HG02840 (cell line): Measurements from ENCODE around the gene SART1.
"Not testable (repeated sequence)": the region's sequence is repeated elsewhere in the genome, so short reads cannot be mapped to it uniquely, and the experiment has no call there.

ENCODE experiments used
- ATAC-seq: cut with Tn5 transposase; IDR thresholded peaks from one replicate; pipeline ENCODE4 v1.9.1; 2021; ENCODE audit warnings: mild to moderate bottlenecking, moderate library complexity, moderate number of reproducible peaks; ENCODE audit not compliant: unreplicated experiment, low FRiP score

Gene SART1

DNA sequence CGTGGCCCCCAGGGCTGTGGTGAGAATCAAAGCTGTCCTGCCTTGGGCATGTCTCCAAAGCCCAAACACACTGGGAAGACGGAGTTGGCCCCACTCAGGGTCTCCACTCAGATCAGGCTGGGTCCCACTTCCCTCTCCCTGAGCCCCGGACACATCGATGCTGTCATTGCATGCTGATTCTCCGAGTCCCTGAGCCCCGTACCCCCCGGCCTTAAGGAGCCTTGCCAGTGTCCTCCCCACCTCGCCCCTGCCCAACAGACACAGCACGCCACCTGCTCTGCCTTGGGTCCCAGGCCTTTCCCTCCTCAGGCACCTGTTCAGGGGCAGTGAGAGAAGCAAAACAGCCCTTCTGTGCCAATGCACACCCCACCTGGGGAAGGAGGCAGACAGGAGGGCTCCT lies 25.8 kb downstream of the SART1 start:
- ATAC-seq: no peak

DNA sequence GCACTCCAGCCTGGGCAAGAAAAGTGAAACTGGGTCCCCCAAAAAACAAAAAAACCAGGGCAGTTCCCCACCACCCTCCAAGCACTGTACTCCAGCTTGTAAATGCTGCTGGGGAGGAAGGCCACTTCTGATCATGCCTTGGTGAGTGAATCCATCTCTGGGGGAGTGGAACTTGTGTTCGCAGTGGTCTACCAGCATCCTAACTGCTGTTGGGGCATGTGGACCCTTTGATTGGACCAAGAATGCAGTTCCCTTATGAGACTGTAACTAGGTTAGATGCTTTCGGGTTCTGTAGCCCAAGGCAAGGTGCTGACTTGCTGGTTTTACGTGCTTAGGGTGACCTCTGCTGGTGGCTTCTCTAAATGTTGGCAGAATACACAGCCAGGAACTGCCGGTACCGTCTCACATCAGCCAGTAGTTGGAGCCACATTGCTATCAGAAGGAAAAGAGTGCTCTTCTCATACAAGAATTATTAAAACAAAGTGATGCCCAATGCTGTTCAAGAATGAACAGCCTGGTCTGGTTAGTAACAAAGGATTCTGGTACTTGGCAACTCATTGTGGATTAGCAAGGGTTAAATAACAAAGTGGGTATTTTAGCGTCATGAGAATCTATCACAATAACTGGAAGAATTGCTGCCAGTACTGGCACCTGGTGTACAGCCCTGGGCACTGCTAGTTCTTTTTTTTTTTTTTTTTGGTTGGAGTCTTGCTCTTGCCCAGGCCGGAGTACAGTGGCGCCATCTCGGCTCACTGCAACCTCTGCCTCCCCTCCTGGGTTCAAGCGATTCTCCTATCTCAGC lies 27.5 kb downstream of the SART1 start:
- peak; percentile 88 for ATAC-seq

- ATAC-seq: no peak
Observed at GRCh38 chr11:65992056-65992455, 30.5 kb downstream of the SART1 start.

DNA sequence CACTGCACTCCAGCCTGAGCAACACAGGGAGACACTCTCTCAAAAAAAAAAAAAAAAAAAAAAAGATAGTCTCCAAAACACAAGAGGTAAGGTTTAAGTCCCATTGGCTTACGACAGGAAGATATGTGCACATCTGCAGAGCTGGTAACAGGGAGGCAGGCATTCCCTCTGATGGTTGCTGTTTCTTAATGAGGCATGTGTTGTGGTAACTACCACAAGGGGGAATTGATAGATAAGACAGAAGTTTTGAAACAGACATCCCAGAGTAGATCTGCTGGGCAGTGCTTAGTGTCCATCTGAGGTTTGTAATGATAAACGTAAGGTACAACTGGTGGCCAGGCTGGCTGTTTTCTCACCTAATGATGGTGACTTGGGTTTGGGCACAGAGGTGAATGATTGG lies 35.8 kb downstream of the SART1 start:
- no peak for ATAC-seq

DNA sequence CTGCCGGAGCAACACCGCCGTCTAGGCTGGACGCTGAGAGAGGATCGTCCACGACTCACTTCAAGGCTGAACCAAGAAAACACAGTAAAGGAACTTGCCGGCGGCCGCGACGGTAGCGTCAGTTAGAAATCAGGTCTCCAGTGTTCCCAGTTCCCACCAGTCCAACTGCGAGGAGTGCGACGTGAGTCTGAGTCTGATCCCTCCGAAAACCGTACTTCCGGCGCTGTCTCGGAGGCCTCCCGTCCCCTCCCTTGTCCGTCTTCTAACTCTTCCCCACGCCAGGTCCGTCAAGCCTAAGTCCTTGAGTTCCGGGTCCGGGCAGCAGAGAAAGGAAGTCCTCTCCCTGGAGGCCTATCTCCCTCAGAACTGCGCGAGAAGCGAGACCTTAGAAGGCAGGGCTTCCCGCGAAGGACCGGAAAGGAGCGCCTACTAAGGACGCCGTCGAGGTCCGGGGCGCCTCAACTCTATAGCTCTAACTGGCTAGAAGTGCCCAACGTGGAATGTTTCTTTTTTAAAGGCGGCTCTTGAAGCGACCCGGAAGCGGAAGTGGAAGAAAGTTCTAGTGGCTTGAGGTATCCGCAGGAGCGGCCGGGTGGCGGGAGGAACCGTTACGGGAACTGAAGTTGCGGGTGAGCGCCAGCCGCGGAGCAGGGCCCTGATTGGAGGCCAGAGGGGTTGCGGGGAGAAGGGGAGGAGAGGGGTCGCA lies 40.6 kb downstream of the SART1 start, which contains the start of the genes BANF1 and EIF1AD:
BANF1 (plus strand) TSS at position 562 of the 706 bp plus-strand sequence. CDS start 748 bp downstream, outside the sequence.
EIF1AD (minus strand) TSS at position 216 of the 706 bp plus-strand sequence. CDS start 1,768 bp downstream, outside the sequence.
- ATAC-seq: peak; percentile 90

DNA sequence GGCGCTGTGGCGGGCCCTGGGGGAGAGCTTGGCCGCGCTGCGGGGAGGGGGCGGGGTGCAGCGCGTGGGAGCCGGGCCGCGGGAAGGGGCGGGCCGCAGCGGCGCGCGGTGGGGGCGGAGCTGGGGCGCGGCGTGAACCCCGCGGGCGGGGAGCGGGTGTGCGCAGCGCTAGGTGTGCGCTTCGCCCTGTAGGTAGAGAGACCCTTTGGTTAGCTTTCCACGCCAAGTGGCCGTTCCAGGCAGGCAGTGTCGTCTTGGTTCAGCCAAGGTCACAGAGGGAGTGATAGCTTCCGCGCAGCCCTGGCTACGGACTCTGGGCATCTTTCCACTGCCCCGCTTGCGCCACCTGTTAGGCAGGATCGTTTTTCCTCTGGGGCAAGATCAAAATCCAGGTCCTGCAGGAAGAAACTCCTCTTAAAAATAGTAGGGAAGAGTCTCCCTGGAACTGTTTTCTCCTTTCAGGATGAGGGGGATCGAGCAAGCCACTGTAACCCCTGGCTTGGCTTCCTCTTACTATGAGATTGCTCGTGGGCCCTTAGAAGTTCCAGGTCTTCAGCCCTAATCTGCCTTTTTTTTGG lies 41.2 kb downstream of the SART1 start:
- peak; percentile 36 for ATAC-seq

DNA sequence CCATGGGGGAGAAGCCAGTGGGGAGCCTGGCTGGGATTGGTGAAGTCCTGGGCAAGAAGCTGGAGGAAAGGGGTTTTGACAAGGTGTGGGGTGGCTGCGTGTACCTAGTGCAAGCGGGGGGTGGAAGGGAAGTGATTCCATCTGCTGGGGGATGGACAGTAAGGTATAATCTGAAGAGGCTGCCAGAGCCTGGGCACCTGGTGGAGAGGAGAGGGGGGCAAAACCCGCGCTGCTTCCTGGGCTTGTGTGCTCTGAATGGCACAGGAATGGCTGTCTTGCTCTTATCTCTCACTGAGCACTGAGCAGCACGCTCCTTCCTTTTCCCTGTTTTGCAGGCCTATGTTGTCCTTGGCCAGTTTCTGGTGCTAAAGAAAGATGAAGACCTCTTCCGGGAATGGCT lies 41.8 kb downstream of the SART1 start:
- no peak for ATAC-seq

DNA sequence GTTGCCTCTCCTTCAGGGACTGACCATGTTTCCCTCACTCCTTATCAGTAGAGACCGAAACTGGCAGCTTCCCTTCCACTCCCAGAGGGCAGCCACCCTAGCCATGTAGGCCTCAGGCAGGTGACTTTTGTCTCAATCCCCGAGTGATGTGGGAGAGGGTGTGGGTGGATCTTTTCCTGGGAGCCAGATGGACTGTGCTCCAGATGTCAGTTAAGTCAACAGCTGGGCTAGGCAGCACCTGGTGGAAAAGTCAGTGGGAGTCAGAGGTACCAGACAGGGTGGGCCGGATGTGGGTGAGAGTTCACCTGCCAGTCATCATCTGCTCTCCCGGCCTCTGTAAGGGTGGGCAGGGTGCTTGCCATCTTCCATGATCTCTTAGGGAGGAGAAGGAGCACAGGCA lies 42.7 kb downstream of the SART1 start:
- no peak for ATAC-seq

DNA sequence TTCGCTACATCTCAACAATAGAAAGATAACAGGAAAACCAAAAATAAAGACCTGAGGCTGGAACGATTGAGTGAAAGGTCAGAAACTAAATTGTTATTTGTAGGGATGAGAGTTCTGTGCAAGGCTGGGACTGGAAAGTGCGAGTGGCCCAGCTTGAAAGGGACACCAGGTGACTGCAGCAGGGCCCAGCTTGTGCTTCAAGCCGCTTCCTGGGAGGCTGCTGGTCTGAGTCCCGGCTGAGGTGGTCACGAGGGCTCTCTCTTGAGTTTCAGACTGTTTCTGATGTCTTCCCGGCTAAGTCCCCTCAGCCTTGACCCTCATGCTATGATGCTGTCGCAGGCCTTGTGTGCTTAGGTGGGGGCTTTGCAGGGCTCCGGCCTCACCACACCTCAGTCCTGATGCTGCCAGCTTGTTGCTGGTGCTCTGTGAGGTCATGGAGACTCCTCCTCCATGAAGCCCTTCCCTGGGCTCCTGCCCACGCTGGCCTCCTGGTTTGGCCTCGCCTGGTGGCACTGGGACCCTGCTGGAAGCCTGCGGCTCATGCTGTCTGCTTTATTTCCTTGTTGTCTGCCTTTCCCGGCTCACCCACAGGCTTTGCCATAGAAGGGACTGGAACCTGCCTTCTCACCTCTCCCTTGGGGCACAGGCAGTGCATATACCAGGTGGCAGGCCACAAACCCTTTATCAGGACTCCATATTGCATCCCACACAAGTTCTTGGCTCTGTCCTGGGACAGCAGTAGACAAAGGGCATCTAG lies 44.8 kb downstream of the SART1 start:
- no peak for ATAC-seq

DNA sequence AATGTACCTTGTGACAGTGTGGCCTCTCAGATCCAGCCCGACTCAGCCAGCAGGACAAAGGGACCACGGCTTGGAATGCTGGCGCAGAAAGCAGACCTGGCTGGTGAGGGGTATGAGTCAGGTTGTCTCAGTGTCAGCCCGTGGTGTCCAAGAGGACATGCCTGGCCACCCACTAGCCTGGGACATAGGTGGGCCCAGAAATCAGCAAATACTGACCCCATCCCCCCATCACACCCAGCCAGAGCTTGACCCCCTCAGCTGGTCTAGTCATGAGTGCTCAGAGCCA lies 45.3 kb downstream of the SART1 start:
- no peak for ATAC-seq

GRCh38 chr11:66007201-66007634 lies 45.7 kb downstream of the SART1 start:
- ATAC-seq: no peak

DNA sequence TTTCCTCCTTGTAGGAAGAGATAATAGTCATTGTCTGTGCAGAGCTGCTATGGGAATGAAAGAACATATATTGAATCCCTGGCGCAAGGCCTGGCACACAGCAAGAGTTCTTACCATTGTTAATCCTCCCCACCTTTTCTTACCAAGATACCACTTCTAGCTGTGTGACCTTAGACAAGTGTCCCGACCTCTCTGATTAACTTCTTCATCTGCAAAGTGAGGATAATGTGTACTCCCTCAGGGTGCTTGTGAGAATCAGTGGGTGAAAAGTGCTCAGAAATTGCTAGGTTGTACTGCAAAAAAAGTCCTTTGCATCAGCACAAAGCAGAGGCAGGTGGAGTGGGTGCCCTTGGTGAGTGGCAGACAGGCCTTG lies 46.5 kb downstream of the SART1 start:
- ATAC-seq: no peak

DNA sequence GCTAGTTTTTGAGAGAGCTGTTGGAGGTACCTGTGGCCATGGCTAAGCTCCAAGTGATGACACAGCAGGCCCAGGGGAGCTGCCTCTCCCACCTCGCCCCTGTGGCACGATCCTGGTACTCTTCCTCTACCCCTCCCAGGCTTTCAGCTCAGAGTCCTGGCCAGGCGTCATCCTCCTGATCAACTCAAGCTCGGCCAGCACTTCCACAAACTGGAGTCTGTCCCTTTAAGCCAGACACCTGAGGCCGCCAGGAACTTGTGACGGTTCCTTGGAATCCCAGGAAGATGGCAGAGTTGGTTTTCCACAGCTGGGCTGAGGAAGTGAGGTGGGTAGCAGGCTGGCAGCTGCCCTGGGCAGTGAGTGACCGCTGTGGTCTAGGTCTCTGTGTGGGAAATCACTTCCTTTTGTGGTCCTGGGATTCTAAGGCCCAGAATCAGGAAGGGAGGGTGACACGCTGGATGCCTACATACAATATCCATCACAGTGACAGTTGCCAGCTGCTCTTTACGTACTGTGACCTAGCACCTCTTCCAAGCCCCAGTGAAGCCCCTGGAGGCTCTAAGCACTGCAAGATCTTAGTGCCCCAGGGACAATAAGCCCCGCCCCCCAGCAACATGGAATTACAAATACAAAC lies 47.1 kb downstream of the SART1 start:
- no peak for ATAC-seq

GRCh38 chr11:66010036-66010435 lies 48.5 kb downstream of the SART1 start:
- ATAC-seq: not testable (repeated sequence)

DNA sequence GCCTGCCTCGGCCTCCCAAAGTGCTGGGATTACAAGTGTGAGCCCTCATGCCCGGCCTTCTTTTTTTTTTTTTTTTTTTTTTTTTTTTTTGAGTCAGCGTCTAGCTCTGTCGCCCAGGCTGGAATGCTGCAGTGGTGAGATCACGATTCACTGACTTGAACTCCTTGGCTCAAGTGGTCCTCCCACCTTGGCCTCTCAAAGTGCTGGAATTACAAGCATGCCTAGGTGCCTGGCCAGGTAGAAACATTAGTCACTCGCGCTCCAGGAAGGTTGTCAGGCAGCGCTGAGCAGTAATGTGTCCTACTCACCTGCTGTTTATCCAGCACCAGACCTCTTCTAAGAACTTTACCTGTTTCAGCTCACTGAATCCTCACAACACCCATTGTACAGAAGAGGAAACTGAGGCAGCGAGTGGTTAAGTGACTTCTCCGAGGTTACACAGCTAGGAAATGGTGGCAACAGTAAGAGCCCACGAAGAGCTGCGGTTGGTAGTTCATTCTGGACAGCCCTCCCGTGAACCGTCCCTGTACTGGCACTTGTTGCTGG lies 49.8 kb downstream of the SART1 start:
- ATAC-seq: no peak

DNA sequence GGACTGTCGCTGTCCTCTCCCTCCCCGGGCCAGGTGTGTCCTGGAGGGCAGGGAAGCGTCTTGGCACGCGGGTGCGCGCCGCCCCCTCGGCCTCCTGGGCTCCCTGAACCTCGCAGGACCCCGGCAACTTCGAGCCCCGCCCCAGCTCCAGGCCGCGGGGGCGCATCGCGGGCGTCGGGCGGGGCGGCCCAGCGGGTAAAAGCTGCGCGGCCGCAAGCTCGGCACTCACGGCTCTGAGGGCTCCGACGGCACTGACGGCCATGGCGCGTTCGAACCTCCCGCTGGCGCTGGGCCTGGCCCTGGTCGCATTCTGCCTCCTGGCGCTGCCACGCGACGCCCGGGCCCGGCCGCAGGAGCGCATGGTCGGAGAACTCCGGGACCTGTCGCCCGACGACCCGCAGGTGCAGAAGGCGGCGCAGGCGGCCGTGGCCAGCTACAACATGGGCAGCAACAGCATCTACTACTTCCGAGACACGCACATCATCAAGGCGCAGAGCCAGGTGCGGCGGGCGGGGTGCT lies 50.3 kb downstream of the SART1 start, which contains the start of gene CST6:
CST6 (plus strand) TSS at position 224 of the 519 bp plus-strand sequence; CDS start at position 261, 37 bp downstream.
- ATAC-seq: no peak

DNA sequence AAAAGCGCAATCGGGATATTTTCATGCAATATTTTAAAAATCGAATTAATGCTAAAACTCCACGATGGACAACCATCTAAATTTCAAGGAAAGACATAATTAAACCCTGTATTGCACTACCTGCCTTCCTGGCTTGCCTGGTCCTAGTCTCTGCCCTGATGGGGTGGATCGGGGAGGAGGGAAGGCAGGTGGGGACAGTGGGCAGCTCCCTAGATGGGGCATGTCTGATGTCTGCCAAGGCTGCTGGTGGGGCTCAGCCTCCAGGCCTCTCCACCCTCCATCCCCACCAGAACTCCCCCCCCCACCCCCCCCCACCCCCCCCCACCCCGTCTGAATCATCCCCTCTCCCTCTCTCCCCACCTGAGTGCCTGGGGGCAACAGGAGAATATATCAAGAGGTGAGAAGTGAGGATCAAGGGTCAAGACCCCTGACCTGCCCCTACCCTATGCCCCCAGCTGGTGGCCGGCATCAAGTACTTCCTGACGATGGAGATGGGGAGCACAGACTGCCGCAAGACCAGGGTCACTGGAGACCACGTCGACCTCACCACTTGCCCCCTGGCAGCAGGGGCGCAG lies 50.9 kb downstream of the SART1 start:
- no peak for ATAC-seq

- ATAC-seq: no peak
Observed at GRCh38 chr11:66012946-66013761, 51.6 kb downstream of the SART1 start.

- no peak for ATAC-seq
Observed at GRCh38 chr11:66013762-66014100, 52.2 kb downstream of the SART1 start.
